Vagina (tissue), 2 donors: Measurements from ENCODE around the gene CD58.

Experiments used
- POLR2A ChIP-seq, 2 donors: fragments of 450-650 bp; IDR thresholded peaks; one replicate each; pipeline ENCODE4 v1.6.1; 2017; ENCODE audit warnings: antibody characterized with exemption in 2 of 2, mild to moderate bottlenecking in 2 of 2, moderate library complexity in 2 of 2
- POLR2AphosphoS5 ChIP-seq, 2 donors: sonication (generic); formaldehyde crosslinking; IDR thresholded peaks; one replicate each; pipeline ENCODE4 v1.9.0; 2017; ENCODE audit warnings: antibody characterized with exemption in 2 of 2, mild to moderate bottlenecking in 2 of 2, low read depth in 1 of 2; ENCODE audit not compliant: insufficient read depth in 1 of 2
- TF ChIP-seq, protein P1 (sequence below), 3 experiments: fragments of 450-650 bp in 2 of 3; fragments of 200-600 bp in 1 of 3; sonication (generic) in 1 of 3; IDR thresholded peaks; one replicate each; pipeline ENCODE4 v1.5.1; 2017 to 2019; ENCODE audit warnings: antibody characterized with exemption in 3 of 3, mild to moderate bottlenecking in 2 of 3, moderate library complexity in 2 of 3

DNA sequence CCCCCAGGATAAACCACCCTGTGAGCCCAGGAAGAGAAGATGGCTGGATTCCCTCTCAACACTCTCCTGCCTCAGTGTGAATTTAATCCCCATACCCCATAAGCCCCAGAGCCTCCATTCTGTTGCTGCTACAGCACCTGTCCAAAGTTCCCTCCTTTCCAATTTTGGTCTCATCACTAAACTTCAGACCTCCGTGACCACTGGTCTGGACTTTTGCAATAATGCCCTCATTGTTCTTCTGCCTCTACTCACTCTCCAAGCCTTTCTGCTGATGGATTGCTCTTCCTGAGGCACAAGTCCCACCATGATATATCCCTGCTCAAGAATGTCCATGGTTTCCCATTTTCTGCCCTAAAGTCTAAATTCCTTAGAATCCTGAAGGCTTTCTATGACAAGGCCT lies 83.2 kb downstream of the CD58 start:
- TF ChIP-seq, protein P1, sequence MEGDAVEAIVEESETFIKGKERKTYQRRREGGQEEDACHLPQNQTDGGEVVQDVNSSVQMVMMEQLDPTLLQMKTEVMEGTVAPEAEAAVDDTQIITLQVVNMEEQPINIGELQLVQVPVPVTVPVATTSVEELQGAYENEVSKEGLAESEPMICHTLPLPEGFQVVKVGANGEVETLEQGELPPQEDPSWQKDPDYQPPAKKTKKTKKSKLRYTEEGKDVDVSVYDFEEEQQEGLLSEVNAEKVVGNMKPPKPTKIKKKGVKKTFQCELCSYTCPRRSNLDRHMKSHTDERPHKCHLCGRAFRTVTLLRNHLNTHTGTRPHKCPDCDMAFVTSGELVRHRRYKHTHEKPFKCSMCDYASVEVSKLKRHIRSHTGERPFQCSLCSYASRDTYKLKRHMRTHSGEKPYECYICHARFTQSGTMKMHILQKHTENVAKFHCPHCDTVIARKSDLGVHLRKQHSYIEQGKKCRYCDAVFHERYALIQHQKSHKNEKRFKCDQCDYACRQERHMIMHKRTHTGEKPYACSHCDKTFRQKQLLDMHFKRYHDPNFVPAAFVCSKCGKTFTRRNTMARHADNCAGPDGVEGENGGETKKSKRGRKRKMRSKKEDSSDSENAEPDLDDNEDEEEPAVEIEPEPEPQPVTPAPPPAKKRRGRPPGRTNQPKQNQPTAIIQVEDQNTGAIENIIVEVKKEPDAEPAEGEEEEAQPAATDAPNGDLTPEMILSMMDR (IDR thresholded peaks at IDR 0.05), result no peak
- TF ChIP-seq POLR2A (IDR thresholded peaks at IDR 0.05) (no peak), POLR2AphosphoS5 (IDR thresholded peaks at IDR 0.05; ENCODE audit: insufficient read depth in 1 of 2, low read depth in 1 of 2) (no peak)
